ENCODE data around the gene ADAMTSL4. TPM values are rescaled to one million over a fixed set of nuclear protein-coding genes. Genes with fewer than 3 reads are reported as not detected.

ADAMTSL4 gene
- total RNA-seq, 1 donor from 2014 or later = 12.5 TPM

DNA sequence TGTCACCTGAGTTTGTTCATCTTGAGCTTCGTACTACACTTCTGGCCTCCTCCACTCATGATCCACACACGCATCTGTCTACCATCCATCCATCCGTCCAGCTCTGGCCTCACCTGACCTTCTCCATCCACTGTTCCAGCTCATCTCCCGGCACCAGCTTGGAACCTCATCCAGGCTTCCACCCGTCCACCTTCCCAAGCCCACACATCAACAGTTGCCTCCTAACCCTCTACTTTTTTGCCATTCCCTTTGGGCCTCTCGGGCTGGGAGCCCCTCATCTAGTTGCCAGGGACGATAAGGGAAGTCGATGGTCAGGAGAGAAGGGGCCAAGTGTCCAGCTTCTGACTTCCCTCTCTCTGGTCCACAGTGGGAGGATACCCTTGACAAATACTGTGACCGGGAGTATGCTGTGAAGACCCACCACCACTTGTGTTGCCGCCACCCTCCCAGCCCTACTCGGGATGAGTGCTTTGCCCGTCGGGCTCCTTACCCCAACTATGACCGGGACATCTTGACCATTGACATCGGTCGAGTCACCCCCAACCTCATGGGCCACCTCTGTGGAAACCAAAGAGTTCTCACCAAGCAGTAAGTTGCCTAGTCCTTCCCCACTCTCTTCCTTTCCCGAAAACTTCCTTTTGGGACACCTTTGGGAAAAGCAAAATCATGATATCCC, 37.1 kb upstream of the ADAMTSL4 start:
- no peaks in the 10 kb centered on the region for H3K9me3 Mint-ChIP-seq
- H3K4me3 Mint-ChIP-seq = peak overlapping the region; percentile 40
- TF ChIP-seq, protein P1, sequence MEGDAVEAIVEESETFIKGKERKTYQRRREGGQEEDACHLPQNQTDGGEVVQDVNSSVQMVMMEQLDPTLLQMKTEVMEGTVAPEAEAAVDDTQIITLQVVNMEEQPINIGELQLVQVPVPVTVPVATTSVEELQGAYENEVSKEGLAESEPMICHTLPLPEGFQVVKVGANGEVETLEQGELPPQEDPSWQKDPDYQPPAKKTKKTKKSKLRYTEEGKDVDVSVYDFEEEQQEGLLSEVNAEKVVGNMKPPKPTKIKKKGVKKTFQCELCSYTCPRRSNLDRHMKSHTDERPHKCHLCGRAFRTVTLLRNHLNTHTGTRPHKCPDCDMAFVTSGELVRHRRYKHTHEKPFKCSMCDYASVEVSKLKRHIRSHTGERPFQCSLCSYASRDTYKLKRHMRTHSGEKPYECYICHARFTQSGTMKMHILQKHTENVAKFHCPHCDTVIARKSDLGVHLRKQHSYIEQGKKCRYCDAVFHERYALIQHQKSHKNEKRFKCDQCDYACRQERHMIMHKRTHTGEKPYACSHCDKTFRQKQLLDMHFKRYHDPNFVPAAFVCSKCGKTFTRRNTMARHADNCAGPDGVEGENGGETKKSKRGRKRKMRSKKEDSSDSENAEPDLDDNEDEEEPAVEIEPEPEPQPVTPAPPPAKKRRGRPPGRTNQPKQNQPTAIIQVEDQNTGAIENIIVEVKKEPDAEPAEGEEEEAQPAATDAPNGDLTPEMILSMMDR (conservative IDR thresholded peaks at IDR 0.05) = no peak
- H3K27me3 Mint-ChIP-seq = no peaks in the 10 kb centered on the region
- no peak for DNase-seq (ENCODE audit: extremely low spot score, unreplicated experiment)
- no peak overlapping the region for H3K27ac Mint-ChIP-seq
- peaks cover 23% of the 10 kb centered on the region for H3K36me3 Mint-ChIP-seq
- H3K4me1 Mint-ChIP-seq (ENCODE audit: unreplicated experiment) = peaks cover 26% of the 10 kb centered on the region

DNA sequence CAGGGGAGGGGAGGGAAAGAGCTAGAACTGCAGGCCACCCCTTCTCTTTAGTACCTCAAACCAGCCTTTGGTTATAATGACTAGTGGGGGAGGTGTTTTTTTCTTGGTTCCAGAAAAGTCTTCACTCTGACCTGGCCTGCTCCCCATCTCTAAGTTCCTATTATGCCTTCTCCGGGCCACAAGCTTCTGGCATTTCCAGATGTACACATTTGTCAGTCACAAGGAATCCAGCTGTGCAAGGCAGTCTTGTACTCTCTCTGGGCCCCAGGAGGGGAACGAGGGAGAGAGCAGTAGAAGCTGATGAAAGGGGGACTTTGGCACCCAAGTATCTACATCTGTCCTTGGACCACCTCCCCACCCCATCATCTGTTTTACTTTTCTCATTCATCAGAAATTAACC, 36.4 kb upstream of the ADAMTSL4 start:
- H3K9me3 Mint-ChIP-seq = no peaks in the 10 kb centered on the region
- DNase-seq (ENCODE audit: extremely low spot score, unreplicated experiment) = no peak
- no peaks in the 10 kb centered on the region for H3K27me3 Mint-ChIP-seq
- H3K36me3 Mint-ChIP-seq = peaks cover 19% of the 10 kb centered on the region
- H3K4me3 Mint-ChIP-seq = no peak overlapping the region
- H3K27ac Mint-ChIP-seq = no peak overlapping the region
- H3K4me1 Mint-ChIP-seq (ENCODE audit: unreplicated experiment) = peaks cover 22% of the 10 kb centered on the region
- TF ChIP-seq, protein P1 (conservative IDR thresholded peaks at IDR 0.05) = no peak

DNA sequence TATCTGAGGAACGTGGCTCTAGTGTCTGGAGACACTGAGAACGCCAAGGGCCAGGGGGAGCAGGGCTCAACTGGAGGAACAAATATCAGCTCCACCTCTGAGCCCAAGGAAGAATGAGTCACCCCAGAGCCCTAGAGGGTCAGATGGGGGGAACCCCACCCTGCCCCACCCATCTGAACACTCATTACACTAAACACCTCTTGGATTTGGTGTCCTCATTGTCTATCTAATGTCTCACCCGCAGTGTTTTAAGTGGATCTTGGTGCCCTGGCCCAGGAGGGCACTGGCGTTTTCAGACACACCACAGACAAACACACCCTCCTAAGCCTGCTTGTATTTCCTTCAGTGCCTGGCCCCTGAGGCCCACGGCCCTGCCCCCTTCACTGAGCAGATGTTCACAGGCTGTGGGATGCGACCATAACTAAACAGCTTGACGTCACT, 35.8 kb upstream of the ADAMTSL4 start:
- no peaks in the 10 kb centered on the region for H3K27me3 Mint-ChIP-seq
- H3K4me1 Mint-ChIP-seq (ENCODE audit: unreplicated experiment) = peaks cover 18% of the 10 kb centered on the region
- DNase-seq (ENCODE audit: extremely low spot score, unreplicated experiment) = no peak
- H3K9me3 Mint-ChIP-seq = no peaks in the 10 kb centered on the region
- no peak overlapping the region for H3K27ac Mint-ChIP-seq
- TF ChIP-seq, protein P1 (conservative IDR thresholded peaks at IDR 0.05) = no peak
- H3K4me3 Mint-ChIP-seq = peak overlapping the region; percentile 77
- peaks cover 18% of the 10 kb centered on the region for H3K36me3 Mint-ChIP-seq

DNA sequence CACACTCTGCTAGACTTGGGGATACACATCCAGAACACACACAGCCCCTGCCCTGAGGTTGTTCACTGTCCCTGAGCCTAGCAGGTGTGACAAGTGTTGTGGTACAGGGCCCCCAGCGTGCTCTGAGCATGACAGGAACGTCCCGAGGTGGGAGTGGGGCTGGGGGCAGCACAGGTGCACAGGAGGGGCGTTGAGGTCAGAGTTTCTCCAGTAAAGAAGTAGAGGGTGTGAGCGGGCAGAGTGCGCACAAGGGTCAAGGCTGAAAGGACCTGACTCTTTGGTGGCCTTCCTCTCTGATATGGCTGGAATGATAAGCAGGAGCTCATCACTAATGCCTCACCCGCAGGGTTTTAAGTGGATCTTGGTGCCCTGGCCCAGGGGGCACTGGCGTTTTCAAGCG, 34.9 kb upstream of the ADAMTSL4 start:
- H3K4me1 Mint-ChIP-seq (ENCODE audit: unreplicated experiment) = peaks cover 18% of the 10 kb centered on the region
- H3K27ac Mint-ChIP-seq = no peak overlapping the region
- no peaks in the 10 kb centered on the region for H3K9me3 Mint-ChIP-seq
- TF ChIP-seq, protein P1 (conservative IDR thresholded peaks at IDR 0.05) = no peak
- no peaks in the 10 kb centered on the region for H3K27me3 Mint-ChIP-seq
- H3K36me3 Mint-ChIP-seq = peaks cover 18% of the 10 kb centered on the region
- DNase-seq (ENCODE audit: extremely low spot score, unreplicated experiment) = no peak
- peak overlapping the region; percentile 93 for H3K4me3 Mint-ChIP-seq

DNA sequence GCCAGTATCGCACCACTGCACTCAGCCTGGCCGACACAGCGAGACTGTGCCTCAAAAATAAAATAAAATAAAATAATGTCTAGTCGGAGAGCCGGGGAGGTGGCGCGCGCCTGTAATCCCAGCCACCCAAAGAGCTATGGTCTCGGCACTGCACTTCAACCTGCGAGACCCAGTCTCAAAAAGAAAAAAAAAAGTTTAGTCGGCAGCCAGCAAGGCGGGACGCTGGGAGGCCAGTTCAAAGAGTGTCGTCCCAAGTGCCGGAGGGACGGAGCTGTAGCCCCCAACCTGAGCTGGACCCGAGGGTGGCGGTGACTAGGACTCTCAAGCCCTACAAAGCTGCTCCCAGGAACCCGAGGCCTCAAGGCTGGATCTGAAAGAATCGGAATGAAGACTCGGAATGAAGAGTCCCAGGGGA, 34.3 kb upstream of the ADAMTSL4 start:
- Mint-ChIP-seq H3K27ac (peak overlapping the region; percentile 77), H3K36me3 (peaks cover 18% of the 10 kb centered on the region), H3K27me3 (no peaks in the 10 kb centered on the region), H3K9me3 (no peaks in the 10 kb centered on the region), H3K4me1 (ENCODE audit: unreplicated experiment) (peaks cover 18% of the 10 kb centered on the region), H3K4me3 (peak overlapping the region; percentile 93)
- no peak for DNase-seq (ENCODE audit: extremely low spot score, unreplicated experiment)
- TF ChIP-seq, protein P1 (conservative IDR thresholded peaks at IDR 0.05) = no peak
